Activated naive CD4-positive, alpha-beta T cell treated with anti-CD3 and anti-CD28 coated beads, Interleukin-2, amount 50 U/mL, for 24 hours (primary cell): ENCODE measurements around the gene ECI2.
"Not testable (repeated sequence)": the region's sequence is repeated elsewhere in the genome, so short reads cannot be mapped to it uniquely, and the experiment has no call there.

Experiments
- H3K27ac Mint-ChIP-seq: one replicate; pipeline ENCODE4 v1.8.0; 2021; ENCODE audit warnings: mild to moderate bottlenecking, mixed read lengths
- H3K27me3 Mint-ChIP-seq: one replicate; pipeline ENCODE4 v1.8.0; 2021; ENCODE audit warnings: mixed read lengths
- H3K36me3 Mint-ChIP-seq: one replicate; pipeline ENCODE4 v1.8.0; 2021; ENCODE audit warnings: mixed read lengths
- H3K4me1 Mint-ChIP-seq: one replicate; pipeline ENCODE4 v1.8.0; 2021; ENCODE audit warnings: mixed read lengths
- H3K4me3 Mint-ChIP-seq: one replicate; pipeline ENCODE4 v1.8.0; 2021; ENCODE audit warnings: mild to moderate bottlenecking, mixed read lengths
- H3K9me3 Mint-ChIP-seq: one replicate; pipeline ENCODE4 v1.8.0; 2021; ENCODE audit warnings: mixed read lengths

The ECI2 gene

DNA sequence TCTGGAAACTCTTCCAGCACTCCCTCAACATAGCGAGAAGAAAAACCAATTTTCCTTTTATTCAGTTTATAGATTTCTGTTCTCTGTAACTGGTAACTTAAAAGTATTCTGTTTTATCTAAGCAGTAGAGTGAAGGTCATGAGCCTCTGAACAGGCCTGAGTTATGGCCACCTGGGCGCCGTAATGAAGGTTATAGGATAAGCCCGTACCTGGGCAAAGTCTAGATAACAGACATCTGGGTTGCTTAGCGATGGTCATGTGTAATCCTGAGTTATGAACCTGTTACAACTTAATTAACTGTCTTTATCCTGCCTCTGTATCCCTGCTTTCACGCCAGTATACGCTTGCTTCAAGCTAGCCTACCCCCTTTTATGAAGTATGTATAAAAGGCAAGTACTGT, 43.4 kb downstream of the ECI2 start:
- no peaks in the 10 kb centered on the region for H3K9me3 Mint-ChIP-seq
- H3K36me3 Mint-ChIP-seq: no peaks in the 10 kb centered on the region
- H3K4me3 Mint-ChIP-seq: no peak overlapping the region
- no peak overlapping the region for H3K27ac Mint-ChIP-seq
- no peaks in the 10 kb centered on the region for H3K27me3 Mint-ChIP-seq
- H3K4me1 Mint-ChIP-seq: no peaks in the 10 kb centered on the region

DNA sequence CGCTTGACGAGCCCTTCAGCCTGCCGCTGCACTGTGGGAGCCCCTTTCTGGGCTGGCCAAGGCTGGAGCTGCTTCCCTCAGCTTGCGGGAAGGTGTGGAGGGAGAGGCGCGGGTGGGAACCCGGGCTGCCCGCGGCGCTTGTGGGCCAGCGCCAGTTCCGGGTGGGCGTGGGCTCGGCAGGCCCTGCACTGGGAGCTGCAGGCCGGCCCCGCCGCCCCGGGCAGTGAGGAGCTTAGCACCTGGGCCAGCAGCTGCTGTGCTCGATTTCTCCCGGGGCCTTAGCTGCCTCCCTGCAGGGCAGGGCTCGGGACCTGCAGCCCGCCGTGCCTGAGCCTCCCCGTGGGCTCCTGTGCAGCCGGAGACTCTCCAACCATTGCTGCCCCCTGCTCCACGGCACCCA, 45.3 kb downstream of the ECI2 start:
- H3K9me3 Mint-ChIP-seq, H3K27ac Mint-ChIP-seq, H3K4me1 Mint-ChIP-seq, H3K36me3 Mint-ChIP-seq, H3K27me3 Mint-ChIP-seq, H3K4me3 Mint-ChIP-seq: not testable (repeated sequence)

DNA sequence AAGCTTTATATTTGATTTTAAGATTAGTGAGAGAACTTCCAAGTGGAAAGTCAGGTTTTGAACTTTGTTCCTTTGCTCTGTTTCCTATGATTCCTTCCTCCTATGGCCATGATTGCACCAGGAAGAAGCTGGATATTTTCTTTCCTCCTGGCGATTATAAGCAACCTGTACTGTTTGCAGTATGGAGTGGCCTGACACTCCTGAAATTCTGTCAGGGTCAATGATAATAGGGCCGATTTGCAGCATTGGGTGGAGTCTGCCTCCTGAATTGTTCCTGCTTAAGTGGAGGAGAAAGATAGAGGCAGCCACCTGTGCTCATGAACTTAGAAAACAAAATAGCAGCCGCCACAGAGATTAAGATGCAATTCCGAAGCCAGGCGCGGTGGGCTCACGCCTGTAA, 46.7 kb downstream of the ECI2 start:
- H3K27me3 Mint-ChIP-seq: no peaks in the 10 kb centered on the region
- no peaks in the 10 kb centered on the region for H3K4me1 Mint-ChIP-seq
- H3K27ac Mint-ChIP-seq: no peak overlapping the region
- no peaks in the 10 kb centered on the region for H3K9me3 Mint-ChIP-seq
- H3K36me3 Mint-ChIP-seq: no peaks in the 10 kb centered on the region
- no peak overlapping the region for H3K4me3 Mint-ChIP-seq

DNA sequence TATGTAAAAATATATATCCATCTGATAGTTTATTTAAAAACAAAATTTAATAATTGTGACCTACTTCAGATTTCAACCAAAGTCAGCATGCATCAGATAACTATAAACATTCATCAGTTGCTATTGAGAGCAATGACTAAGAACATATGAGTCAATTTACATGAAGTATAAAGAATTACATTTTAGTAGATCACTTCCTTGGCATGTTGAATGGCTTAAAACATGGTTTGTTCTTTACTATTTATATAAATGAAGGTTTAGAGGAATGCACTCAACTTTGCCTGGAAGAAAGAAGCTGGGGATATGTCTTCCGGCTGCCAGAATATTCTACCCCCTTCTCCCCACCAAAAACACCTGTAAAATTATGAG, 50.1 kb downstream of the ECI2 start:
- no peaks in the 10 kb centered on the region for H3K27me3 Mint-ChIP-seq
- no peak overlapping the region for H3K27ac Mint-ChIP-seq
- no peaks in the 10 kb centered on the region for H3K36me3 Mint-ChIP-seq
- H3K9me3 Mint-ChIP-seq: no peaks in the 10 kb centered on the region
- H3K4me1 Mint-ChIP-seq: no peaks in the 10 kb centered on the region
- no peak overlapping the region for H3K4me3 Mint-ChIP-seq

DNA sequence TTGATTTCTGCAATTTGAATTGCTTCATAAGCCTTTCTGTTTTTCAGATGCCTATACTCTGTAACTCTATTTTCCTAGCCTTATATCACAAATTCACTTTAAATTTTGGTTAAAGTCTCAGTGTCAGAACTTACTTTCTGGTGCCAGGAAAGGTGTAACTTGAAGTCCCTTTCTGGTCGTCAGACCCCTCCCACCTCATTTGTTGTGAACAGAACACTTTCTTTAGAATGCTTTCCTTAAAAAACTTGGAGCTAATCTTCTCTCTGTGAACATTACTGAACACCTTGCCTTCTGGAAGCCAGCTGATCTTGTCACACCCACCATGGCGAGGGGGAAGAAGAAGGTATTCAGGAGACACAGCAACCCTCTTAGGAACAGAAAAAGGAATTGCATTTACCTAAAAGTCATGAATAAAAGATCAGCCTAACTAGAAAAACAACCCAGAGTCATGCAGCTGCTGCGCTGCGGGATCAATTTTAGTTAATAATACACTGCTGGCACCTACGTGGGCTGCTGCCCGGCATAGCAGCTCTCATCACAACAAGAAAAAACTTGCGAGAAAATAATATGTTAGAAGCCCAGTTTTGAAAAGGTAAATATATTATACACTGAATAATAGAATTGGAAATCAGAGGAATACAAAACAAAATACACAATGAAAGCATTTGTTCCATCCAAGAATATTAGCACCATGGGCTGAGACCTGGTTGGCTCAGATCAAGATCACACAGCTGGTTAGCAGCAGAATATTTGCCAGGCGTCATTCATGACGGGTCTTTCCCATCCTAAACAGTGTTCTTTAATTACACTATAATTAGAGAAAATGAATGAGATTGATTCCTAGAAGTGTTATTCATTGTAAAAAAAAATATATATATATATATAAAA, 50.7 kb downstream of the ECI2 start:
- no peak overlapping the region for H3K4me3 Mint-ChIP-seq
- H3K36me3 Mint-ChIP-seq: no peaks in the 10 kb centered on the region
- no peaks in the 10 kb centered on the region for H3K4me1 Mint-ChIP-seq
- H3K27ac Mint-ChIP-seq: no peak overlapping the region
- H3K9me3 Mint-ChIP-seq: no peaks in the 10 kb centered on the region
- peaks cover under 1% of the 10 kb centered on the region for H3K27me3 Mint-ChIP-seq

DNA sequence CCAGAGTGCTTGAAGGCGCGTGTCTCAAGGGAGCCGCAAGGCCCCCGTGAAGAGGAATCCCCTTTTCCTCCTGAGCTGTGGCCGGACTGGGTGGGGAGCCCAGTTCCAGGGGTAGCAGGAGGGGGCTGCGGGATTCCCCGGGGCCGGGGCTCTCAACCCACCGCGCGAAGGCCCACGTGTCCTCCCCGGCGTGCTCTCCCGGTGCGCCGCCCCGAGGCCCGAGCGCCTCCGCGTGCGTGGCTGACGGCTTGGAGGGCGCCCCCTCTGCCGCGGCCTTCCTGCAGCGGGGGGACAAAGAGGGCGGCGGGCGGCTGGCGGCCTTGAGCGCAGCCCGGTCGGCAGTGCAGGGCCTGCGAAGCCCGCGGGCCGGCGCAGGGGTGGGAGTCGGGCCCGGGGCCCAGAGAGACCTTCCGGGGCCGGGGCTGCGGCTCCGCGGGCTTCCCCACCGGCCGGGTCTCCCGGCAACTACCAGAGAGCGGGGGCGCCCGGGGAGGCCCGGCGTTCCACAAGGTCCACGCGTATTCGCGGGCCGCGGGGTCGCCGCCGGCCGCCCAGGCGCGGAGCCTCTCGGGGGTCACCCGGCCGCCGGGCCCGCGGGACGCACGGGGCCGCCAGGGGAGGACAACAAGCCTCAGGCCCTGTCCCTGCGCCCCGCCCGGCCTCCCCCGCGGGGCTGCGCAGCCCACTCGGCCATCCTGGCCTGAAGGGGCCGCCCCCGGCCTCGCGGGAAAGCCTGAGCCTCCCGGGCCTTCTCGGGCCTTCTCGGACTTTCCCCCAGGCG, 56.5 kb downstream of the ECI2 start, which contains the start of gene FAM217A:
FAM217A (minus strand) TSS at position 447 of the 781 bp plus-strand sequence. CDS start 1,723 bp downstream, outside the sequence.
- H3K27me3 Mint-ChIP-seq: peaks cover 11% of the 10 kb centered on the region
- no peaks in the 10 kb centered on the region for H3K36me3 Mint-ChIP-seq
- H3K4me3 Mint-ChIP-seq: no peak within 1 kb of the TSS
- no peak within 1 kb of the TSS for H3K27ac Mint-ChIP-seq
- no peaks in the 10 kb centered on the region for H3K4me1 Mint-ChIP-seq
- H3K9me3 Mint-ChIP-seq: no peaks in the 10 kb centered on the region

DNA sequence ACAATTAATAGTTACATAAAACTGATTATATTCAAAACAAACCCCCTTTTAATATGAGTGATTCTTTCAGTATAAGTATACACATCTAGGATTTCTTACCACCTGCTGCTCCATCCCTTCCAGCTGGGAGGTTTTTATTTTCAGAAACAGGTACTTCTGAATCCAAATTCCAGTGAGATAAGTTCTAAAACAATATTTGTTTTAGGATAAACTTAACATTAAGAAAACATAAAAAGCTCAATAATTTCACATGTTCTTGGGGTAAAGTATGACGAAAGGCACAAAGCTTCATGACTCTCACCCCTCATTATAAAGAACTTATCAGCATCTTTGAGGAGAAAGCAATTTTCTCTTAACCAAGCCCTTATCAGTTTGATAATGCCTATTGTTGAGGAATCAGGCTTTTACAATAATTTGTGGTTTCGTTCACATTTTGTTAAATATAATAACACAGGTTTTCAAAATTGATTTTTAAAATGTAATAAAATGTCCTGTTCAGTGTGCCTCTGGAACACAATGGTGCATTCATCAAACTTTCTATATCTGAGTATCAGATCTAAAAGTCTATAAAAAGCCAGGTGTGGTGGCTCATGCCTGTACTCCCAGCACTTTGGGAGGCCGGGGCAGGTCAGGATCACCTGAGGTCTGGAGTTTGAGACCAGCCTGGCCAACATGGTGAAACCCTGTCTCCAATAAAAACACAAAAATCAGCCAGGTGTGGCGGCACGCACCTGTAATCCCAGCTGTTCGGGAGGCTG, 60.7 kb downstream of the ECI2 start:
- Mint-ChIP-seq H3K4me1 (no peaks in the 10 kb centered on the region), H3K36me3 (no peaks in the 10 kb centered on the region), H3K9me3 (no peaks in the 10 kb centered on the region), H3K4me3 (no peak overlapping the region), H3K27me3 (peaks cover 10% of the 10 kb centered on the region), H3K27ac (no peak overlapping the region)

DNA sequence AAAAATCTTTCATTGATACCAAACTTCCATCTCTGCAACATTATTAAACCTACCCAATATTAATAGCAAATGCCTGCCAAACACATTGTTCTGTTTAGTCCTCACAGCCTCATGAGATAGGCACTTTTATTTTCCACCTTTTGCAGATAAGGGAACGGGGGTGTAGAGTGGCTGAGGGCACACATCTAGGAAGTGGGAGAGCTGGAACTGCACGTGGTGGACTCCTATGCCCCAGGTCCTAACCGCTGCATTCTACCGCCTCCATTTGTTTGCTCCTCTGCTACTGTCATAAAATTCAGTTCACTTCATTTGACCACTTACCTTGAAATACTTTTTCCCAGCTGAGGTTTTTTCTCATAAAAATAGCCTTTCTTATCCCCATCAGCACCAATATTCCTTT, 64.0 kb downstream of the ECI2 start:
- Mint-ChIP-seq H3K27me3 (no peaks in the 10 kb centered on the region), H3K4me1 (no peaks in the 10 kb centered on the region), H3K9me3 (no peaks in the 10 kb centered on the region), H3K4me3 (no peak overlapping the region), H3K36me3 (no peaks in the 10 kb centered on the region), H3K27ac (no peak overlapping the region)

DNA sequence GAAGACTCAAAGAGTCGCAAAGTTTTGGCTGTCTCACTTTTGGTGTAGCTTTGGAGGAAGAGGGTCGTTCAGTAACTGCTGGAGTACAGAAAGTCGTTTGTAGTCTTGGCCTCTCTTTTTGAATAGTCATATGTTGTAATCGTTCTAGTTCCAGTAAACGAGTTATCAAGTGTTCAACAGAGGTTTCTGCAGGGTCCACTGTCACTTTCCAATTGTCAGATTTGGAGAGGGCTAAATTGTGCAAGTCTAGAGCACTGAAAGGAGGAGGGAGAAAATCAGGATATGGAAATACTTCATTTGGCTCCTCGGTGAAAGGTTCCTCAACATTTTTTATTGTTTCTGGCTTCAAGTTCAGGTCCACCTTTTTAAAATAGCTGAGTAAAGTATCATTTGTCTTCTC, 66.2 kb downstream of the ECI2 start:
- Mint-ChIP-seq H3K4me3 (no peak overlapping the region), H3K27ac (no peak overlapping the region), H3K9me3 (no peaks in the 10 kb centered on the region), H3K36me3 (no peaks in the 10 kb centered on the region), H3K27me3 (no peaks in the 10 kb centered on the region), H3K4me1 (no peaks in the 10 kb centered on the region)

DNA sequence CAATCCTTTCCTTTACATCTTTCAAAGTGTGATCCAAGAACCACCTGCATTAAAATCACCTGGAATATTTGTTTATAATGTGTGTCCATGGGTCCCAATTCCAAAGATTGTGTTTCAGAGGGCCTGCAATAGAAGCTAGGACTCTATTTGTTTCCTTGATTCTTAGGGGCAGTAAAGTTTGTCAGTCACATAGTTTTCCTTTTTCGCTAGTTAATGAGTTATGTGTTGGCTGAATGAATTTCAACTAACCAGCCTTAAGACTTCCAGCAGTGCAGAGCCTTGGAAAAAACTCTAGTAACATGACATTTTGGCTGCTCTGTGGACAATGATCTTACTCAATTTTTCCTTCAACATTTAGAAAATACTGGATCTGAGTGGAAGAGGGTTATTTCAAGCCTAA, 67.7 kb downstream of the ECI2 start:
- H3K27ac Mint-ChIP-seq: peak overlapping the region; percentile 12
- no peaks in the 10 kb centered on the region for H3K9me3 Mint-ChIP-seq
- H3K36me3 Mint-ChIP-seq: peaks cover 2% of the 10 kb centered on the region
- H3K4me3 Mint-ChIP-seq: no peak overlapping the region
- no peaks in the 10 kb centered on the region for H3K27me3 Mint-ChIP-seq
- no peaks in the 10 kb centered on the region for H3K4me1 Mint-ChIP-seq

DNA sequence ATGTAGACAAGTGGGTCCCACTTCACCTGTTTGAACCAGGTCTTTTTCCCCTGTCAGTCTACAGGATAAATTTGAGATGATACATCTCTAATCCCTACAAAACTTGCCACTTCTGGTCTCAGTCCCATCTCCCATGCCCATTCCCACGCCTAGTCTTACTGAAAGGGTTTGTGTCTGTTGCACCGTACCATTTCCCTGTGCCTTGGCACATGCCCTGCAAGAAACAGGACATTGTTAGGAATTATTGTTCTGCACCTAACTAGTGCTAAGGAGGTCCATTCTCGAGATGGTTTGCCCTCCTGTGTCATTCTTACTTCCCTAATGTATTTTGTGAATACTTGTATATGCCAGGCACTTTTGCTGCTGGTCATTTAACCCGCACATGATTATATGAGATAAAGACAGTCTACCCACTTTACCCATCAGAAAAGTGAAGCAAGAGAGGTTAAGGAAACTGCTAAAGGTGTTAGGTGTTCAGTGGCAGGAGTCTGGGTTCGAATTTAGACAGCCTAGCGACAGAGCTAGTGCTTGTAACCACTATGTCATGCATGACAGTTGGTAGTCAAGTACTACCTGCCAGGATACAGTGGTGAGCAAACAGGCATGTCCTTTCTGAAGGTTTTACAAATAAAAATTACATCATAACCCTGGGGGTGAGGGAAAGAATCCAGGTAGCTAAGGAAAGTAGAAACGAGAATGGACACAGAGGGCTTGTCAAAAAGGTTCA, 69.2 kb downstream of the ECI2 start:
- Mint-ChIP-seq H3K9me3 (no peaks in the 10 kb centered on the region), H3K27ac (no peak overlapping the region), H3K36me3 (peaks cover 2% of the 10 kb centered on the region), H3K4me3 (no peak overlapping the region), H3K4me1 (no peaks in the 10 kb centered on the region), H3K27me3 (no peaks in the 10 kb centered on the region)
